Ureter (tissue), 1 donor: ENCODE measurements around the gene KSR1. TPM values are rescaled to one million over a fixed set of nuclear protein-coding genes. Genes with fewer than 3 reads are reported as not detected.

Source experiments
- DNase-seq: peaks from one replicate; pipeline ENCODE4 v3.0.0-alpha.2; 2020; ENCODE audit warnings: low spot score
- total RNA-seq: library from RNA; stranded (reverse); gene quantifications from one replicate; pipeline ENCODE4 v1.2.4, GENCODE V29; 2023
- donor health status: DM: yes; HTN: yes; CAD: no.

KSR1 gene
- total RNA-seq, 1 donor from 2014 or later: 61.9 TPM

- no peak for DNase-seq
Observed at GRCh38 chr17:27550974-27551505, 94.8 kb downstream of the KSR1 start.

GRCh38 chr17:27551701-27552248 lies 95.5 kb downstream of the KSR1 start:
- DNase-seq: no peak

GRCh38 chr17:27552276-27552732 lies 96.1 kb downstream of the KSR1 start:
- no peak for DNase-seq

- no peak for DNase-seq
Observed at GRCh38 chr17:27553019-27553511, 96.8 kb downstream of the KSR1 start.

- no peak for DNase-seq
Observed at GRCh38 chr17:27554152-27554551, 97.9 kb downstream of the KSR1 start.

GRCh38 chr17:27554911-27555310 lies 98.7 kb downstream of the KSR1 start:
- DNase-seq: no peak

- DNase-seq: no peak
Observed at GRCh38 chr17:27555339-27555738, 99.1 kb downstream of the KSR1 start.

- DNase-seq: no peak
Observed at GRCh38 chr17:27558341-27558740, 102.1 kb downstream of the KSR1 start.

- DNase-seq: no peak
Observed at GRCh38 chr17:27558842-27559505, 102.7 kb downstream of the KSR1 start.

GRCh38 chr17:27559506-27560481 lies 103.5 kb downstream of the KSR1 start:
- DNase-seq: peak; percentile 74

- no peak for DNase-seq
Observed at GRCh38 chr17:27560668-27561067, 104.4 kb downstream of the KSR1 start.

GRCh38 chr17:27562777-27563455 lies 106.7 kb downstream of the KSR1 start:
- no peak for DNase-seq

- no peak for DNase-seq
Observed at GRCh38 chr17:27563532-27563931, 107.3 kb downstream of the KSR1 start.

- DNase-seq: no peak
Observed at GRCh38 chr17:27564463-27564862, 108.2 kb downstream of the KSR1 start.

- DNase-seq: no peak
Observed at GRCh38 chr17:27565874-27566670, 109.8 kb downstream of the KSR1 start.

GRCh38 chr17:27566671-27567562 lies 110.7 kb downstream of the KSR1 start:
- DNase-seq: no peak

GRCh38 chr17:27567563-27567859 lies 111.3 kb downstream of the KSR1 start:
- DNase-seq: no peak

GRCh38 chr17:27568216-27568615 lies 112.0 kb downstream of the KSR1 start:
- DNase-seq: no peak

GRCh38 chr17:27568811-27569210 lies 112.6 kb downstream of the KSR1 start:
- no peak for DNase-seq

GRCh38 chr17:27569257-27569722 lies 113.0 kb downstream of the KSR1 start:
- DNase-seq: no peak
